Measurements from ENCODE around the gene NPAS3.

GRCh38 chr14:33686856-33687255 is 748.2 kb downstream of the NPAS3 start:
- TF ChIP-seq CTCF (IDR thresholded peaks at IDR 0.05) (no peak), EZH2 (IDR thresholded peaks at IDR 0.05) (no peak)
